ENCODE data around the gene NYNRIN. TPM values are rescaled to one million over a fixed set of nuclear protein-coding genes. Genes with fewer than 3 reads are reported as not detected.

NYNRIN gene
- total and polyA plus RNA-seq, 10 of the 15 experiments (the other 5 are each of a cell fraction or from before 2014, with no cell fraction given) = under 0.01 to 0.15 (median 0.01) TPM; not detected in 5

DNA sequence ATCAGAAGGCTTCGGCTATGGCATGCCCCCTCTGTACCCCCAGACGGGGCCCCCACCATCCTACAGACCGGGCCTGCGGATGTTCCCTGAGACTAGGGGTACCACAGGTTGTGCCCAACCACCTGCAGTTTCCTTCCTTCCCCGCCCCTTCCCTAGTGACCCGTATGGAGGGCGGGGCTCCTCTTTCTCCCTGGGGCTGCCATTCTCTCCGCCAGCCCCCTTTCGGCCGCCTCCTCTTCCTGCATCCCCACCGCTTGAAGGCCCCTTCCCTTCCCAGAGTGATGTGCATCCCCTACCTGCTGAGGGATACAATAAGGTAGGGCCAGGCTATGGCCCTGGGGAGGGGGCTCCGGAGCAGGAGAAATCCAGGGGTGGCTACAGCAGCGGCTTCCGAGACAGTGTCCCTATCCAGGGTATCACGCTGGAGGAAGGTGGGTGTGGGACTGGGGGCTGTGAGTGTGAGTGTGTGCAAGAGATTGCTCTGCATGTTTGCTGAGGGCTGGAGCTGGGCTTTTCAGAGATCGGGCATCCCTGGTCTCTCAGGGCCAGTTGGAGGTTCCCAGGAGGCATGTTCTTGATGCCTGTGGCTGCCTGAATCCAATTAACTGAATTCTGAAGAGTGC is 22.2 kb upstream of the NYNRIN start:
- DNase-seq (ENCODE audit: low read depth, low spot score) = no peak
- no peak for ATAC-seq
- 54% methylated on average over 15 of the region's 16 CpGs for WGBS (ENCODE audit: insufficient coverage, insufficient replicate concordance, low lambda C conversion rate, missing lambda C conversion rate)
- Histone ChIP-seq H3K27me3 (replicated peaks in 1 of 2; ENCODE audit: control insufficient read depth in 2 of 2, insufficient read depth in 2 of 2, low read length in 1 of 2) (no peaks in the 10 kb centered on the region), H3K4me2 (ENCODE audit: control insufficient read depth, insufficient read depth) (no peak overlapping the region), H3K27ac (ENCODE audit: control insufficient read depth, insufficient read depth) (no peak overlapping the region), H4K20me1 (ENCODE audit: control insufficient read depth, insufficient read depth) (no peaks in the 10 kb centered on the region), H3K4me1 (ENCODE audit: control insufficient read depth, insufficient read depth, low read length) (no peaks in the 10 kb centered on the region), H3K36me3 (ENCODE audit: control insufficient read depth in 2 of 2, insufficient read depth in 2 of 2, low read length in 1 of 2) (no peaks in the 10 kb centered on the region), H3K9ac (ENCODE audit: control insufficient read depth, insufficient read depth, low read length) (no peak overlapping the region), H3K79me2 (ENCODE audit: control insufficient read depth, insufficient read depth, low read length) (no peaks in the 10 kb centered on the region), H3K9me3 (replicated peaks; ENCODE audit: control insufficient read depth, insufficient read depth, low read length) (no peaks in the 10 kb centered on the region), H3K4me3 (no peak overlapping the region), H2AFZ (ENCODE audit: control insufficient read depth, low read depth, low read length) (no peak overlapping the region)
- ChIA-PET SMC1A (ENCODE audit: uncharacterized antibody, unreplicated experiment) (interaction anchor here (0.9 kb wide), 1 partner anchor 55 kb away, joined by 3 read pairs; no protein-coding TSS in a partner anchor), POLR2A (interaction anchor here (1.1 kb wide), 1 partner anchor 10 kb away, joined by 3 read pairs; no protein-coding TSS in a partner anchor), CTCF (interaction anchor here (0.8 to 2.8 kb wide), 2 partner anchors 30 to 55 kb away, joined by 3 to 8 read pairs; no protein-coding TSS in a partner anchor), RAD21 (ENCODE audit: unreplicated experiment) (no interaction called here)
- intact Hi-C loops (cut with micrococcal nuclease; ENCODE audit: unreplicated experiment) (no loop called here), in situ Hi-C loops (cut with MboI) (no loop called here)
- BruUV-seq (replicated peaks) = no TSS peak
- no peak for FAIRE-seq
- no peak for TF ChIP-seq RELB (IDR thresholded peaks at IDR 0.05; ENCODE audit: low read depth)
- no peak for TF ChIP-seq SMC3 (IDR thresholded peaks at IDR 0.05; ENCODE audit: borderline replicate concordance, low read length)
- TF ChIP-seq EZH2 (IDR thresholded peaks at IDR 0.05; ENCODE audit: borderline replicate concordance, control insufficient read depth, low read depth, low read length) = no peak
- TF ChIP-seq WRNIP1 (IDR thresholded peaks at IDR 0.05; ENCODE audit: borderline replicate concordance, low read depth, low read length) = no peak
- no peak for TF ChIP-seq JUNB (IDR thresholded peaks at IDR 0.05)
- TF ChIP-seq, protein P1, sequence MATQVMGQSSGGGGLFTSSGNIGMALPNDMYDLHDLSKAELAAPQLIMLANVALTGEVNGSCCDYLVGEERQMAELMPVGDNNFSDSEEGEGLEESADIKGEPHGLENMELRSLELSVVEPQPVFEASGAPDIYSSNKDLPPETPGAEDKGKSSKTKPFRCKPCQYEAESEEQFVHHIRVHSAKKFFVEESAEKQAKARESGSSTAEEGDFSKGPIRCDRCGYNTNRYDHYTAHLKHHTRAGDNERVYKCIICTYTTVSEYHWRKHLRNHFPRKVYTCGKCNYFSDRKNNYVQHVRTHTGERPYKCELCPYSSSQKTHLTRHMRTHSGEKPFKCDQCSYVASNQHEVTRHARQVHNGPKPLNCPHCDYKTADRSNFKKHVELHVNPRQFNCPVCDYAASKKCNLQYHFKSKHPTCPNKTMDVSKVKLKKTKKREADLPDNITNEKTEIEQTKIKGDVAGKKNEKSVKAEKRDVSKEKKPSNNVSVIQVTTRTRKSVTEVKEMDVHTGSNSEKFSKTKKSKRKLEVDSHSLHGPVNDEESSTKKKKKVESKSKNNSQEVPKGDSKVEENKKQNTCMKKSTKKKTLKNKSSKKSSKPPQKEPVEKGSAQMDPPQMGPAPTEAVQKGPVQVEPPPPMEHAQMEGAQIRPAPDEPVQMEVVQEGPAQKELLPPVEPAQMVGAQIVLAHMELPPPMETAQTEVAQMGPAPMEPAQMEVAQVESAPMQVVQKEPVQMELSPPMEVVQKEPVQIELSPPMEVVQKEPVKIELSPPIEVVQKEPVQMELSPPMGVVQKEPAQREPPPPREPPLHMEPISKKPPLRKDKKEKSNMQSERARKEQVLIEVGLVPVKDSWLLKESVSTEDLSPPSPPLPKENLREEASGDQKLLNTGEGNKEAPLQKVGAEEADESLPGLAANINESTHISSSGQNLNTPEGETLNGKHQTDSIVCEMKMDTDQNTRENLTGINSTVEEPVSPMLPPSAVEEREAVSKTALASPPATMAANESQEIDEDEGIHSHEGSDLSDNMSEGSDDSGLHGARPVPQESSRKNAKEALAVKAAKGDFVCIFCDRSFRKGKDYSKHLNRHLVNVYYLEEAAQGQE (IDR thresholded peaks at IDR 0.05; ENCODE audit: low read depth, low read length) = no peak
- TF ChIP-seq NFYB (IDR thresholded peaks at IDR 0.05; ENCODE audit: insufficient read depth, low read depth, low read length) = no peak
- no peak for TF ChIP-seq ZBTB33 (IDR thresholded peaks at IDR 0.05)
- no peak for TF ChIP-seq ZNF24 (IDR thresholded peaks at IDR 0.05)
- TF ChIP-seq SMAD1 (IDR thresholded peaks at IDR 0.05; ENCODE audit: low read depth, partially characterized antibody) = no peak
- no peak for TF ChIP-seq DPF2 (IDR thresholded peaks at IDR 0.05)
- no peak for TF ChIP-seq ZSCAN29 (IDR thresholded peaks at IDR 0.05)
- no peak for TF ChIP-seq ZNF217 (IDR thresholded peaks at IDR 0.05)
- TF ChIP-seq ATF3 (IDR thresholded peaks at IDR 0.05; ENCODE audit: borderline replicate concordance, extremely low read depth, low read depth, low read length) = no peak
